ENCODE data around the gene MOB3A.
"Not testable (repeated sequence)": the region's sequence is repeated elsewhere in the genome, so short reads cannot be mapped to it uniquely, and the experiment has no call there.

The MOB3A gene

DNA sequence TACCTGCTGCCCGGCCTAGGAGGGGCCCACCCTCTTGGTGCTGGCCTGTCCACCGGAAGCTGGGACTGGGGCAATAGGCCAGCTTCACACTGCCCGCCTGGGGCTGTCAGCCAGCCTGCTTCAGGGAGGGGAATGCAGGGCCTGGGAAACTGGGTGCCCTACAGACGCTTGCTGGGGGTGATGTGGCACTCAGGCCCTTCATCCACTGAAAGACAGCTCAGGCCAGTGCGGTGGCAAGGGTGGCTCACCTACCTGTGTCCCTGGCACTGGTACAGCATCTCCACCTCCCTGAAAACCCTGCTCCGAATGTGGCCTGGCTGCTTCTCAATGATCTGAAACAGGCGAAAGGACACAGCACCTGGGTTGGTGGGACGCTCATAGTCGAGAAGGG lies 52.9 kb downstream of the MOB3A start:
- DNase-seq, result no peak

DNA sequence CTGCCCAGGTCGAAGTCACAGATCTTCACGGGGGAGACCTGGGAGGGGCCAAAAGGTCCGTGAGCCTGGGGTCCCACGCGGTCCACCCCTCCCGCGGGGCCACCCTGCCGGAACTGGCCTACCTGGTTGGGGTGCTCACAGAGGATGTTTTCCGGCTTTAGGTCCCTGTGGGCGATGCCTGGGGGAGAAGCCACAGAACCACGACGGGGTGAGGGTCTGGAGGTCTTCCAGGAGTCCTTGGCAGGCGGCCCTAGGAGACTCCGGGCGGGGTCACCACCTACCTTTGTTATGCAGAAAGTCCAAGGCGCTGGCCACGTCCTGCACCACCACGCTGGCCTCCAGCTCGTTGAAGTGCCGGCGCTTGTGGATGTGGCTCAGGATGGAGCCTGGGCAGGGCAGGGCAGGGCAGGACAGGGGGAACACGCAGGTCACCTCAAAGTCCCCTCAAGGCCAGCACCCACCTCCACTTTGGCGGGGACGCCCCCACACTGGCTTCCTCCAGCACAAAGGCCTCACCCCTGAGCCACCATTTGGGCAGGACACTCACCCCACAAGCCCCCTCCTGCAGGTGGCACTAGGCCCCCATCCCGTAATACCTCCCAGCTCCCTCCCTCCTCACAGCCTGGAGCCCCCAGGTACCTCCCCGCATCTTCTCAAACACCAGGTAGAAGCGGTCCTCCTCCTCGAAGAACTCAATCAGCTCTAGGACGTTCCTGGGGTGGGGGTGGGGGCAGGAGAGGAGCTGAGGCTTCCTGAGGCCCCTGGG lies 53.5 kb downstream of the MOB3A start:
- DNase-seq, result peak; percentile 18

DNA sequence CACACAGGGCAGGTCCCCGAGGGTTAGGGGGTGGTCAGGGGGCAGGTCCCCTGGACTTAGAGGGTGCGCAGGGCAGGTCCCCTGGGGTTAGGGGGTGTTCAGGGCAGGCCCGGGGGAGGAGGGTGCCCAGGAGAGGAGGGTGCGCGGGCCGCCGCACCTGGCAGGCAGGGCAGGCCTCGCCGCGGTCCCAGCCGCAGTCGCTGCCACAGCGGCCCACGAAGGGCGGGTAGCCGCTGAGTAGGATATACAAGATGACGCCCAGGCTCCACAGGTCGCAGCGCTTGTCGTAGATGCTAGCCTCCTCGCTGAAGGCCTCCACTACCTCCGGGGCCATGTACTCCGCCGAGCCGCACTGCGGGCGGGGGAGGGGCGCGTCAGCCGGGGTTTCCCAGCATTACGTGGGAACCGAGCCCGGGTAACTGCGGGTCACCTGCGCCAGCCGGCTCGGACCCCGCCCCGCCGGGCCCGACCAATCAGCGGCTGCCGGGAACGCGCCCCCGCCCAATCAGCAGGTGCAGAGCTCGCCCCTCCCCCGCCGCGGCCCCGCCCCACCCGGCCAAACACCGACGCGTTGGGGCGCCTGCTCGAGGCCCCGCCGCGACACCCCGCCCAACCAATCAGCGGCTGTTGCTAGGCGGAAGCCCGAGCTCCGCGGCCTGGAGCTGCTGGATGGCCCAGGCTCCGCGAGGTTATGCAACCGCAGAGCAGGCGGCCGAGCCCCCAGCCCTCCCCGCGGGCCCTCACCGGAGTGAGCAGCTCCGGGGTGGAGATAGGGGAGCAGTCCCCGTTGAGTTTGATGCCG lies 54.2 kb downstream of the MOB3A start:
- DNase-seq, result peak; percentile 97

DNA sequence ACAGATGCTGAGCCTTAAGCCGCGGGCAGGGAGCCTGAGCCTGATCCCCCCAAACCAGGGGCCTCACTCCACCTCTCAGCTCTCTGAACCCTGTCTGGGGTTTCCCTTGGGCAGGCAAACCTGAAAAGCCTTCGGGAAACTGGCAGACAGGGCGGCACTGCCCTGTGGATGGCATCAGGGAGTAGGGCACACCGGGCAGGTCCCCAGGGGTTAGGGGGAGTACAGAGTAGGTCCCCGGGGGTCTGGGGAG lies 54.8 kb downstream of the MOB3A start:
- DNase-seq, result no peak

DNA sequence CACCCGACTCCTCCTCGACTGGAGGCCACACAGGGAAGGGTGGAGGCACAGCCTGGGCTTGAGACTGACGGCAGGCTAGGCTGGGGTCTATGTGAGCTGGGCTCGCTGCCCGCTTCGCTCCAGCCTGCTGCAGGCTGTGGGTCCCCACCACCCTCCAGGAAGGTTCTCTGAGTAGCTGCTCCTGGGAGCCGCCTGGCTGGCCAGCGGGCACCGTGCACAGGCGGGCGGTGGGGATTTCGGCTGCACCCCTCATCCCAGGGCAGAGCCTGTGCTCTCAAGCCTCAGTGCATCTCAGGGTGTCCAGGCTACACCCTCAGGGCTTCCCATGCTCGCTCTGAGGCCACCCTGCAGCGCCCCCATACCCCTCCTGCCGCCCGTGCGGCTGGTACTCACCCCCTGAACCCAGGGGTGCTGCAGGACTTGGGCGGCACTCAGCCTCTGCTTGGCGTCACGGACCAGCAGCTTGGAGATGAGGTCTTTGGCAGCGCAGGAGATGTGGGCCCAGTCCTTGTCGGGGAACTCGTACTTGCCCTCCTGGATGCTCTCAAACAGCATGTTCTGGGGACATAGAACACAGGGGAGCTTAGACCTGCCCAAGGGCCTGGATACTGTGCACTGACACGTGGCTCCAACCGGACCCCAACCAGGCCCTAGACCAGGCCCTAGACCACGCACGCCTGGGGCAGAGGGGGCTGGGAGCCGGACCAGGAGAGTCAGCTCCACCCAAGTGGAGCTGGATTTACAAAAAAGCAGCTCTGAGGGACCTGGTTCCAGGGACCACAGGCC lies 55.3 kb downstream of the MOB3A start:
- DNase-seq, result no peak

DNA sequence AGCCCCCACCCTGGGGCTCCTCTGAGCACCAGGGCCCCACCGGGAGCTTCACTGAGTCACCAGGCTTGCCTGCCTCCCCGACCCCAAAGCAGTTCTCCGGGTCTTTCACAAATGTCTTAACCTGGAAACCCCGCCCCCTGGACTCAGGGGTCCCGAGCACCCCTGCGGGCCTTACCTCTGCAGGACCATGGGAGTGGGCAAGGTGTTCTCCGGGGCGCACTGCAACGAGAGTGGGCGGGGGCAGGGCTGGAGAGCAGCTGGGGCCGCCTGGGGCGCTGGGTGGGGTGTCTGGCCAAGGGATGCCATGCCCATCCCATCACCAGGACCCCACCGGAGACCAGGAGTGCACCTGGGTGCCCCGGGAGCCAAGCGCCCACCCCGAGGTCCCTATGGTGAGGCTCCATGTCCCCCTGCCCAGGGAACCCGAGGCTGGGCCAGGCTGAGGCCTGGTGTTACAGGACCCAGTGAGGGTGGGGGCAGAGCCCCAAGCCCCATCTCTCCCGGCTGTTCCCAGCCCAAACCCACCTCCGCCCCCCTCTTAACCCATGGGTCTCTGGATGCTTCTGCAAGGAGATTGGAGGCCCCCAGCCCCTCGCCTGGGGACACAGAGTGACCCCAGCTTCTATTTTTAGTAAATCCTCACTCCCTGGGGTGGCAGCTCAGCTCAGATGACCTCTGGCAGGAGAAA lies 56.0 kb downstream of the MOB3A start:
- no peak for DNase-seq

DNA sequence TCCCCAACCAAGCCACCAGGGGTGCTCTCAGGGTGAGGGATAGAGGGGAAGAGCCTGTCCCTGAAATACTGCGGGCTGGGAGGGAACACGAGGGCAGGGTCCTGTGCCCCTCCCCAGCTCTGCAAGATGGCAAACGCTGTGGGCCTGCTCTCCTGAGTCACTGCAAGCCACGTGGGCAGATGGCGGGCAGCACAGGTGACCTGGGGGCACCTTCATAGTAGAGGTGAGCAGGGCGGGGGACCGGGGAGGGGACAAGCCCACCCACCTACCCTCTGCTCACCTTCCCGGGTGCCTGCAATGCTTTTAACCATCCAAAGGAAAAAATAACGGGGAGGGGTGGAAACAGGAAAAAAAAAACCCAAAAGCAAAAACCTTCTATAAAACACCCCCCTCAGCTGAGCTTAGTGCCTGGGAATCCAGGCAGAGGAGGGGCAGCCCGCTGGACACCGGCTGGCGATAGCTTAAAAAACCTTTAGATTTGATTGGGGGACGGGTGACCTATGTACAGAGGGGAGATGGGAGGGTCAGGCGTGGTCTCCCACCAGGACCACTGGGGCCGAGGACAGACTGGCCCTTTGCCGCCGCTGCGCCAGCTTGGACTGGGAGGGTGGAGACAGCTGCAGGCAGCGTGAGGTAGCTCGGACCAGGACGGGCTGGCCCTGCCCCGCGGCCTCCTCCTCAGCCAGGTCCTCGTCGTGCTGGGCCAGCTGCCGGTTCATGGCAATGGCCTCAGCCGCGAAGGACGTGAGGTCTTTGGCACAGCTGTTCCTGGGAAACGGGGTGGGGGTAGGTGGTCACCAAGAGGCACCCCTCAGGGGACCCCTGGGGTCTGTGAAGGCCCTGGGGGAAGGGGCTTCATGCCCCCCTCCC lies 56.8 kb downstream of the MOB3A start:
- DNase-seq, result no peak

DNA sequence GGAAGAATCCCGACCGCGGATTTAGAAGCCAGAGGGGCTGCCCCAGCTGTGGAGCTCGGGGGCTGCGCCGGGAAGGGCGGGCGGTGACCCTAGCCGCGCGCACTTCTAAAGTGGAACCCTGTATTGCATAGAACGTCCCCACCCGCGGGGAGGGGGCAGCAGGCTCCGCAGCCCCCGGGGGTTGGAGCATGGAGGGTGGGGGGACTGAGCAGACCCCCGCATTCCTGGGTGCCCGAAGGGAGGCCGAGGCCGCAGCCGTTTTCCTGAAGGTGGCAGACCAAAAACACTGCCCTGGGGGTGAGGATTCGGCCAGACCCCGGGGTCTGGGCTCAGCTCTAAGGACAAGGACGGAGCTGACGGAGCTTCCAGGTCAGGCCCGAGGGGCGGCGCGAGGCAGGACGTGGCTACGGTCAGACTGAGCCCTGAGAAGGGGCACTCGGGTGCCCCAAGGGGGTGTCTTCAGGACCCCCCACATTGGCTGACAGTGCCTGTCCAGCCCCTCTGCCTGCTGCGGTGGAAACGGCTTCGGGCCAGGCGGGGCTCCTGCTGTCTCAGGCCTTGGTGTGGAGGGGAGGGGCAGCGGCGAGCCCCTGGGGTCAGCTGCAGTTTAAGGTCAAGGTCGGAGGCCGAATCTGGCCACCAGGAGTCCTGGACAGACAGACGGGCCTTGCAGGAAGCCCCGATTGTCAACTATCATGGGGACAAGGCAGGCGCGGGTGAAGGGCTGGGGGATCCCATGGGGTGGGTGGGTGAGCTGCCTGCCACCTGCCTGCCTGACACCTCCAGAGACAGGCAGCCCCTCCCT lies 57.6 kb downstream of the MOB3A start:
- DNase-seq, result no peak

DNA sequence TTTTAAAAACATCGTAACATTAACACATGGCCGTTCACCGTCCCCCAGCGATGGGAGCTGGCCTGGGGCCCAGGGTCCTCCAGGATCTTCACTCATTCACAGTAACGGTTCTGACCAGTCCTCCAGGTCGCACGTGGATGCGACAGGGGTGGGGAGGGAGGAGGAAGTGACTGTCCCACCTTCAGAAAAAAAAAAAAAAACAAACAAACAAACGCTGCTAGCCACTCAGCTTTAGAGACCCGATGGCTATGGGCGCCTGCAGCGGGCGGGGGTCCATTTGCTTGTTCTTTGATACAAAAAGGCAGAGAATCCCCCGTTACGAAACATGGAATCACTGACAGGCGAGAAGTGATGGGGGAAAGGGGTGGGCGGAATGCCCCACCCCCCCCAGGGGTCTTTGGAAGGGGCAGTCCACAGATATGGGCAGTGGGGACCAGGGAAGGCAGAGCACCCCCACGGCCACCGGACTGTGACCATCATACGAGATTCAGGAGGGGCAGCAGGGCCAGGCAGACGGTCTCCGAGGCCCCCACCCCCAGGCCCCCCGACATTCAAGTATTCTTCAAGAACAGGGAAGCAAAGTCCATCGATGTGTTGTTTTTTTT lies 58.4 kb downstream of the MOB3A start:
- no peak for DNase-seq

DNA sequence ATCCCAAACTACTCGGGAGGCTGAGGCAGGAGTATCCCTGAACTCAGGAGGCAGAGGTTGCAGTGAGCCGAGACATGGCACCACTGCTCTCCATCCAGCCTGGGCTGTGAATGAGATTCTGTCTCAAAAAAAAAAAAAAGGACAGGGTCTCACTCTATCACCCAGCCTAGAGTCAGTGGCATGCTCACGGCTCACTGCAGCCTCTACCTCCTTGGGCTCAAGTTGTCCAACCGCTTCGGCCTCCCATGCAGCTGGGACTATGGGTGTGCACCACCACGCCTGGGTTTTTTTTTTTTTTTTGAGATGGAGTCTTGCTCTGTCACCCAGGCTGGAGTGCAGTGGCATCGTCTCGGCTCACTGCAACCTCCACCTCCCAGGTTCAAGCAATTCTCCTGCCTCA lies 59.7 kb downstream of the MOB3A start:
- no peak for DNase-seq

DNA sequence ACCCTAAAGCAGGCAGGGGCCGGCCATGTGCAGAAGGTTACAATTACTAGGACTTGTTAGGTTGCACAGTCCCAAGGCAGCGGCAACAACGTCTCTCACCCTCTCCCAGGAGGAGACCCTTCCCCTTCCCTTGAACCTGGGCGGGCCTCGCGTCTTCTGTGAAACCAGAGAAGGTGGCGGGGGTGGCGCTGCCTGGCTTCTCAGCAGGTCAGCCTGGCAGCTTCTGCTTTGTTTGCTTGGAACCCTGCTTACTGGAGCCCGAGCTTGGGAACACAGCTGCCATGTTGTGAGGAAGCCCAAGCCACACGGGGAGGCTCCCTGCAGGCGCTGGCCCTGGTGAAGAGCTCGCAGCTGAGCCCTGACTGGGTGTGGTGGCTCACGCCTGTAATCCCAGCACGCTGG lies 60.5 kb downstream of the MOB3A start:
- DNase-seq, result no peak

DNA sequence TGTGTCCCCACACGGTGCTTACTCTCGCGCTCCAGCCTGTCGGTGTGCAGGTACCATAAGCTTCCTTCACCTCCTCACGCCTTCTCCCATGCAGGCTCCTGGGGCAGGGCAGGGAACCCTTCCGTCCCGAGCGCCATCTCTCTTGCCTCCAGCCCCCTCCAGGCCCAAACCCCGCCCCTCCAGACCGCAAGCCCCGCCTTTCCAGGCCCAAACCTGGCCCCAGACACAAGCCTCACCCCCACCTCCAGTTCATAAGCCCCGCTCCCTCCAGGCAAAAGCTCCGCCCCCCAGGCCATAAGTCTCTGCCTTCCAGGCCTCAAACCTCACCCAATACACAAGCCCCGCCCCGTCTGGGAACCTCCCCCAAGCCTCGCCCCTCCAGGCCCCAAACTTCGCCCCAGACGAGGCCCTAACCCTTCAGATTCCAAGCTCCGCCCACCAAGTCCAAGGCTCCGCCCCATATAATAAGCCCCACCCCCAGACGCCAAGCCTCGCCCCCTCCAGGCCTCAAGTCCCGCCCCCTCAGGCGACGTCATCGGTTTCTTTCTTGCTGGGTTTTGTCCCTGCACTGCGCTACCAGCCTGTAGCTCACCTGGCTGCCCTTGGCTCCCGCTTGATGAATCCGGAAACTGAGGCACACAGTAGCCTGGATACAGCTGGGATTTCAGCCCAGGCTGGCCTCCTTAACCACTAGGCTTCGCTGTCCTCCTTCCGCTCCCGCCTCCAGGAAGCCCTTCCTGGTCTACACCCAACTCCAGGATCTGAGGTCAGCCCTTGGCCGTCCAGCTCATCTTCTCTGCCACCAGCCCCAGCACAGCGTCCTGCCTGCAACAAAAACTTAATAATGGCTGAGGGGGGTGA lies 61.2 kb downstream of the MOB3A start:
- peak; percentile 91 for DNase-seq

DNA sequence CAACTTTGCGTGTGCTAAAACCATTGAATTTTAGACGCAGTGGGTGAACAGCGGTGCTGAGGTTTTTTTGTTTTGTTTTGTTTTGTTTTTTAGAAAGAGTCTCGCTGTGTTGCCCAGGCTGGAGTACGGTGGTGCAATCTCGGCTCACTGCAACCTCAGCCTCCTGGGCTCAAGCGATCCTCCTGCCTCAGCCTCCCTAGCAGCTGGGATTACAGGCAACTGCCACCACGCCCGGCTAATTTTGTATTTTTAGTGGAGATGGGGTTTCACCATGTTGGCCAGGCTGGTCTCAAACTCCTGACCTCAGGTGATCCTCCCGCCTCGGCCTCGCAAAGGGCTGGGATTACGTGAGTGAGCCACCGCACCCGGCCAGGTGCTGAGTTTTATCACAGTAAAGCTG lies 61.9 kb downstream of the MOB3A start:
- DNase-seq, result not testable (repeated sequence)

DNA sequence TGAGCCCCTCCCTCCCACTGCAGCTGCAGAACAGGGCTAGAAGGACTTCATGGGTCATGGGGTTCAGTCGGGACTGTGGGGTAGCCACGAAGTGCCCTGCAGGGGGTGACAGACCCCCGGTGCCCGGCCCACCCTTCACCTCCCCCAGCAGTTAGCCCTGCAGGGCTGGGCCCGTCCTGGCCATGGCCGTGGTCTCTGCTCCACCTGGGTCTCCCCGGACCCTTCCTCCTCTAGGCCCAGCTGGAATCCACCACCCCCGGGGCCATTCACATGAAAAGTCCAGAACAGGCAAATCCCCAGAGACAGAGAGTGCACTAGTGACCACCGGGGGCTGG lies 62.3 kb downstream of the MOB3A start:
- DNase-seq, result no peak

DNA sequence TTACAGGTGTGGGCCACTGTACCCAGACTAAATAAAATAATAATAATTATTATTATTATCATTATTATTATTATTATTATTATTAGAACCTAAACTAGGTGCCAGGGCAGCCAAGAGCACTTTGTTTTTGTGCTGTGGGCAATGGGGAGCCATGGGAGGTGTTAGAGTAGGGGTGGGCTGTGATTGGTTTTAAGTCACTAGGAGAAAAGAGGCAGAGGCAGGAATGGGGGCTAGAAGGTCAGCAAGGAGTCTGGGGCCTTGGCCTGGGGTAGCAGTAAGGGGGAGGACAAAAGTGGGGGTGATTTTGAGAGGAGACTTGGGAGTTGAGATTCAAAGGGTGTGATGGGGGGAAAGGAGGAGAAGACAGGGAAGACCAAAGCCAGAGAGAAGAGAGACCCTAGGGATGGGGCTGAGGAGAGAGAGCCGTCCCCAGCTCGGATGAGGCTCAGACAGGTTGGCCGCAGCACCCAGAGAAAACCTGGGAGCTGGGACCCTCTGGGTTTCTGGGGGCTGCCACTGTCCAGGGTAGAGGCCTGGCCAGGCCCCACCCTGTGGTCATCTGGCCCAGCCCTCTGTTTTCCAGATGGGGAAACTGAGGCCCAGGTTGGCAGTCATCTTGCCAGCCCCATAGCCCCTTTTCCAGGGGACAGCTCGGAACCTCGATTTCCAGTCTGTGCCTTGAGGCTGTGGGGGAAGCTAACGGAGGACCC lies 62.9 kb downstream of the MOB3A start:
- no peak for DNase-seq

DNA sequence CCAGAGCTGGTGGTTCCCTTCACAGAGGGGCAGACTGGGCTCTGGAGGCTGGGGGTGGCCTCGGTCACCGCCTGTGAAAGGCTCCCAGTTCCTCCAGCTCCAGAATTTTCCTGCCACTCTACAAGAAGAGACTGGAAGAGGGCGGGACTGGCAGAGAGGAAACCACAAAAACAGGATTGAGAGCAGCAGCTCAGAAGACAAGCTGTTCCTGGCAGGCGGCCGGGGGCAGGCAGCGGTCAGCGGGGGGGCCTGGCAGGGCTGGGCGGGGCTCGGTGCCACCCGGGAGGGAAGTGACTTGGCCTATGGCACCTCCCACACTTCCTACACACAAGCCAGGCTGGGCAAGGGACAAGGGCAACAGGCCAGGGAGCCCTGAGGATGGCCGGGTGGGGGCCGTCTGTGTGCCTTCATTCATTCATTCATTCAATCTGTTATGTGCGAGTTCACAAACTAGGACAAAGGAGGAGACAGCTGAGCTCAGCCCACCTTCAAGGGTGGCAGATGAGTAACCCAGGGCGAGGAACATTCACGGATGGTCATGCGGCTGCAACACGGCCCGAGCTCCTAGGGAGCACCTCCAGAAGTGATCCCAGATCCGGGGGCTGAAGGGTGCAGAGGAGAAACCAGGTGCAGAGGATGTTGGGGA lies 63.7 kb downstream of the MOB3A start:
- DNase-seq, result peak; percentile 89

DNA sequence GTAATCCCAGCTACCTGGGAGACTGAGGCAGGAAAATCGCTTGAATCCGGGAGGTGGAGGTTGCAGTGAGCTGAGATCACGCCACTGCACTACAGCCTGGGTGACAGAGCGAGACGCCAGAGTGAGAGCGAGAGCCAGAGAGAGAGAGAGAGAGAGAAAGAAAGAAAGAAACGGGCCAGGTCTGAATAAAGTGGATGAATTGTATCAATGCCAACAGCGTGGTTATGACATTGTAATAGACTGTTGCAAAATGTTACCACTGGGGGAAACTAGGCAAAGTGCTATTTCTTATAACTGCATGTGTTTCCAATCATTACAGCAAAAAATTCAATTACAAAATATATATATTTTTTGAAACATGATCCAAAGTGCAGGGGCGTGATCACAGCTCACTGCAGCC lies 68.8 kb downstream of the MOB3A start:
- peak; percentile 68 for DNase-seq

DNA sequence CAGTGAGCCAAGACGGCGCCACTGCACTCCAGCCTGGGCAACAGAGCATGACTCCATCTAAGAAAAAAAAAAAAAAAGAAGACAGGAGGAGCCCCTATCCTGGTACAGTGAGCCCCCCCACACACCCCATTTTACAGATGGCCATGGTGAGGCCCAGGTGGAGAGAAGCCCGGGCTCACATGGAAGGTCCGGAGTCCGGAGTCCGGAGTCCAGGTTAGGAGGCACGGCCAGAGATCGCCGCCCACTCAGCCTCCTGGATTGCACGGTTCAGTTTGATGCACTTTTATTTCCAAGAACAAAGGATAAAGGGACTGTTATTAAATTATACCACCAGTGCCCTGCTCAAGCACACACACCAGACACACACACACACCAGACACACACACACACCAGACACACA lies 69.4 kb downstream of the MOB3A start:
- no peak for DNase-seq

DNA sequence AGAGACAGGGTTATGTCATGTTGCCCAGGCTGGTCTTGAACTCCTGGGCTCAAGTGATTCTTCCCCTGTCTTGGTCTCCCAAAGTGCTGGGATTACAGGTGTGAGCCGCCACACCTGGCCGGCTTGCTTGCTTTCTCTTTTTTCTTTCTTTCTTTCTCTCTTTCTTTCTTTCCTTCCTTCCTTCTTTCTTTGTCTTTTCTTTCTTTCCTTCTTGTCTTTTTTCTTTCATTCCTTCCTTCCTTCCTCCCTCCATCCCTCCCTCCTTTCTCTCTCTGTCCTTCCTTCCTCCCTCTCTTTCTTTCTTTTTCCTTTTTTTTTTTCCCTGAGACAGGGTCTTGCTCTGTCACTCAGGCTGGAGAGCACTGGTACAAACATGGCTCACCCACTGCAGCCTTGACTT lies 73.8 kb downstream of the MOB3A start:
- DNase-seq, result no peak

Measured in hematopoietic multipotent progenitor cell treated with erythropoietin and hydrocortisone succinate and interleukin-3 and kit ligand, for 6 days (in vitro differentiated cells).